Kidney (tissue), 14 donors: ENCODE measurements around the gene EFCAB11. TPM values are rescaled to one million over a fixed set of nuclear protein-coding genes. Genes with fewer than 3 reads are reported as not detected.
"Not testable (repeated sequence)": the region's sequence is repeated elsewhere in the genome, so short reads cannot be mapped to it uniquely, and the experiment has no call there.

Experiments used
- DNase-seq, 5 donors: peaks; one replicate each; pipeline ENCODE4 v3.0.0-alpha.2; 2013 to 2020
- FAIRE-seq: peaks from 2 replicates; lab custom pipeline; 2012; peaks lifted over from hg19 to GRCh38; lab: Jason Lieb, UNC
- H3K27ac ChIP-seq, 2 donors: one replicate each; pipeline ENCODE4 v1.7.0; 2013; ENCODE audit warnings: low read depth in 2 of 2, low read length in 2 of 2, inconsistent platforms in 1 of 2
- H3K27me3 ChIP-seq: one replicate; pipeline ENCODE4 v1.7.1; 2013; ENCODE audit warnings: low read length, inconsistent platforms; ENCODE audit not compliant: control insufficient read depth, insufficient read depth
- H3K36me3 ChIP-seq, 3 donors: one replicate each; pipeline versions ENCODE4 v1.7.0 to v1.7.1; 2013; ENCODE audit warnings: low read length in 3 of 3, control low read depth in 1 of 3, inconsistent platforms in 1 of 3; ENCODE audit not compliant: insufficient read depth in 3 of 3, control insufficient read depth in 2 of 3
- H3K4me1 ChIP-seq, 3 donors: one replicate each; pipeline versions ENCODE4 v1.7.0 to v1.7.1; 2013; ENCODE audit warnings: low read length in 3 of 3, inconsistent platforms in 1 of 3, low read depth in 1 of 3; ENCODE audit not compliant: control insufficient read depth in 2 of 3, insufficient read depth in 2 of 3
- H3K4me3 ChIP-seq, 3 donors: one replicate each; pipeline versions ENCODE4 v1.7.0 to v1.8.1; 2013; ENCODE audit warnings: low read length in 3 of 3, control low read depth in 1 of 3, inconsistent platforms in 1 of 3
- H3K9ac ChIP-seq, 3 donors: one replicate each; pipeline versions ENCODE4 v1.7.0 to v1.7.1; 2013; ENCODE audit warnings: low read length in 3 of 3, control low read depth in 1 of 3, inconsistent platforms in 1 of 3
- H3K9me3 ChIP-seq, 3 donors: one replicate each; pipeline versions ENCODE4 v1.7.0 to v1.7.1; 2013; ENCODE audit warnings: low read length in 3 of 3, control low read depth in 1 of 3, inconsistent platforms in 1 of 3; ENCODE audit not compliant: control insufficient read depth in 2 of 3, insufficient read depth in 1 of 3
- CTCF ChIP-seq: IDR thresholded peaks from 3 replicates; pipeline ENCODE4 v1.5.1; 2012; ENCODE audit warnings: mild to moderate bottlenecking, moderate library complexity, borderline replicate concordance; ENCODE audit not compliant: insufficient read depth; ENCODE audit errors: extremely low read depth
- intact Hi-C: fragments of 100-400 bp; cut with DNase I; formaldehyde crosslinking; loops from one replicate; pipeline ENCODE4 v1.11.1; 2022
- polyA plus RNA-seq: library from polyadenylated mRNA; stranded (reverse); fragments of 350-450 nt; fragmentation: Illumina TruSeq; extraction: RNeasy Lipid Tissue Mini Kit (QIAGEN cat#74804); gene quantifications from one replicate; pipeline ENCODE4 v1.2.3, GENCODE V29; 2014; ENCODE audit warnings: low read depth, low replicate concordance; ENCODE audit not compliant: insufficient read depth
- total RNA-seq: library from RNA; stranded (reverse); fragmentation: NEBNext Ultra II Directional; extraction: Animal tissue kit (Norgen Biotek cat#: 25700); gene quantifications from one replicate; pipeline ENCODE4 v1.2.1, GENCODE V29; 2021
- donor health status: control.
- donor health status: control.
- donor health status: control.
- donor health status: control.
- donor health status: control.
- donor health status: DM: yes; HTN: yes; CAD: no.
- donor health status: Normal renal cell carcinoma (clear cell type).

EFCAB11 gene
- total and polyA plus RNA-seq, 2 donors from 2014 or later, result 8.4 to 8.9 TPM

- Histone ChIP-seq H3K4me3 (no peak overlapping the region), H3K36me3 (no peaks in the 10 kb centered on the region), H3K4me1 (no peaks in the 10 kb centered on the region), H3K27ac (no peak overlapping the region), H3K27me3 (no peaks in the 10 kb centered on the region), H3K9ac (no peak overlapping the region), H3K9me3 (no peaks in the 10 kb centered on the region)
- peak; percentile 26 for TF ChIP-seq CTCF
- DNase-seq (no peak), FAIRE-seq (no peak)
- intact Hi-C loops, result no loop called here
Measured at GRCh38 chr14:89899917-89900663, 54.4 kb downstream of the EFCAB11 start.

- DNase-seq (no peak), FAIRE-seq (no peak)
- intact Hi-C loops, result no loop called here
- H3K4me3 ChIP-seq, result no peak overlapping the region
- no peak overlapping the region for H3K9ac ChIP-seq
- H3K9me3 ChIP-seq, result no peaks in the 10 kb centered on the region
- no peaks in the 10 kb centered on the region for H3K27me3 ChIP-seq
- TF ChIP-seq CTCF, result no peak
- H3K36me3 ChIP-seq, result no peaks in the 10 kb centered on the region
- no peak overlapping the region for H3K27ac ChIP-seq
- no peaks in the 10 kb centered on the region for H3K4me1 ChIP-seq
Measured at GRCh38 chr14:89899291-89899690, 55.2 kb downstream of the EFCAB11 start.

- H3K4me1 ChIP-seq, DNase-seq, H3K9me3 ChIP-seq, FAIRE-seq, H3K36me3 ChIP-seq, H3K27me3 ChIP-seq, intact Hi-C loops, H3K9ac ChIP-seq, H3K4me3 ChIP-seq, H3K27ac ChIP-seq: not testable (repeated sequence)
Measured at GRCh38 chr14:89893388-89893787, 61.1 kb downstream of the EFCAB11 start.

GRCh38 chr14:89892953-89893352 is 61.6 kb downstream of the EFCAB11 start:
- no peak overlapping the region for H3K4me3 ChIP-seq
- DNase-seq, result no peak
- no peaks in the 10 kb centered on the region for H3K9me3 ChIP-seq
- no peaks in the 10 kb centered on the region for H3K27me3 ChIP-seq
- no peaks in the 10 kb centered on the region for H3K36me3 ChIP-seq
- intact Hi-C loops, result no loop called here
- FAIRE-seq, result no peak
- no peak for TF ChIP-seq CTCF
- no peak overlapping the region for H3K9ac ChIP-seq
- no peak overlapping the region for H3K27ac ChIP-seq
- H3K4me1 ChIP-seq, result no peaks in the 10 kb centered on the region

- intact Hi-C loops, DNase-seq, H3K4me3 ChIP-seq, H3K9ac ChIP-seq, FAIRE-seq, H3K27ac ChIP-seq, H3K4me1 ChIP-seq, H3K36me3 ChIP-seq, H3K9me3 ChIP-seq, H3K27me3 ChIP-seq: not testable (repeated sequence)
Measured at GRCh38 chr14:89891721-89892120, 62.8 kb downstream of the EFCAB11 start.
